Neural crest cell (in vitro differentiated cells): ENCODE data around the gene GRAP2. TPM values are rescaled to one million over a fixed set of nuclear protein-coding genes. Genes with fewer than 3 reads are reported as not detected.

Source experiments
- DNase-seq: peaks from one replicate; pipeline ENCODE4 v3.0.0; 2021; ENCODE audit warnings: low read depth, mixed read lengths, low spot score
- H3K27ac Mint-ChIP-seq: one replicate; pipeline ENCODE4 v1.8.0; 2021; ENCODE audit warnings: mild to moderate bottlenecking, mixed read lengths; ENCODE audit not compliant: unreplicated experiment
- H3K27me3 Mint-ChIP-seq: 2 replicates; pipeline ENCODE4 v1.8.0; 2021; ENCODE audit warnings: low read depth, mild to moderate bottlenecking, mixed read lengths
- H3K36me3 Mint-ChIP-seq: 2 replicates; pipeline ENCODE4 v1.8.0; 2021; ENCODE audit warnings: low read depth, mild to moderate bottlenecking, mixed read lengths
- H3K4me1 Mint-ChIP-seq: 2 replicates; pipeline ENCODE4 v1.8.0; 2021; ENCODE audit warnings: mixed read lengths
- H3K4me3 Mint-ChIP-seq: one replicate; pipeline ENCODE4 v1.8.0; 2021; ENCODE audit warnings: mild to moderate bottlenecking, mixed read lengths
- H3K9me3 Mint-ChIP-seq: 2 replicates; pipeline ENCODE4 v1.8.0; 2021; ENCODE audit warnings: mixed read lengths
- total RNA-seq: library from RNA; stranded (reverse); gene quantifications from 2 replicates; pipeline ENCODE4 v1.2.1, GENCODE V29; 2021
- TF ChIP-seq, protein P1 (sequence below): fragments of 200-600 bp; sonication (generic); conservative IDR thresholded peaks from 2 replicates; pipeline ENCODE4 v1.5.0; 2021; ENCODE audit warnings: antibody characterized with exemption, mild to moderate bottlenecking

GRAP2 gene
- total RNA-seq, 1 donor from 2014 or later, result 0.12 TPM

DNA sequence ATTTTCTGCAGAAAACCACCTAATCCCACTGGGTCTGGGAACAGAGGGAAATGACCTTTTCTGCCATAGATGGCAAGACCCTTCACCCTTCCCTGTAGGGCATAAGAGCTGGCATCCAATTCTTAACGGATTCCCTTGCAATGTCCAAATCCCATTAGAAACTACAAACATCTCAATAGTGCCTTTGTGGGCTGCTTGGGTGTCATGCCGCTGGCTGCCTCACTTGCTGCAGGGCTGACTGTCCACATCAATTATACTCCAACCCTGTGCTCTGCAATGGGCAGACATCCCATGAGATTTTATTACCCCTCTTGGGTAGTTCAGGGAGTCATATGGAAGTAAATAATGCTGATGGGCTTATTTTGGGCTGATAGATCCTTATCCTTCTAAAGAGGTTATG is 7.3 kb downstream of the GRAP2 start:
- Mint-ChIP-seq H3K4me1 (peaks cover 9% of the 10 kb centered on the region), H3K36me3 (no peaks in the 10 kb centered on the region), H3K27ac (no peak overlapping the region), H3K27me3 (peaks cover 3% of the 10 kb centered on the region), H3K4me3 (no peak overlapping the region), H3K9me3 (no peaks in the 10 kb centered on the region)
- no peak for DNase-seq
- TF ChIP-seq, protein P1, sequence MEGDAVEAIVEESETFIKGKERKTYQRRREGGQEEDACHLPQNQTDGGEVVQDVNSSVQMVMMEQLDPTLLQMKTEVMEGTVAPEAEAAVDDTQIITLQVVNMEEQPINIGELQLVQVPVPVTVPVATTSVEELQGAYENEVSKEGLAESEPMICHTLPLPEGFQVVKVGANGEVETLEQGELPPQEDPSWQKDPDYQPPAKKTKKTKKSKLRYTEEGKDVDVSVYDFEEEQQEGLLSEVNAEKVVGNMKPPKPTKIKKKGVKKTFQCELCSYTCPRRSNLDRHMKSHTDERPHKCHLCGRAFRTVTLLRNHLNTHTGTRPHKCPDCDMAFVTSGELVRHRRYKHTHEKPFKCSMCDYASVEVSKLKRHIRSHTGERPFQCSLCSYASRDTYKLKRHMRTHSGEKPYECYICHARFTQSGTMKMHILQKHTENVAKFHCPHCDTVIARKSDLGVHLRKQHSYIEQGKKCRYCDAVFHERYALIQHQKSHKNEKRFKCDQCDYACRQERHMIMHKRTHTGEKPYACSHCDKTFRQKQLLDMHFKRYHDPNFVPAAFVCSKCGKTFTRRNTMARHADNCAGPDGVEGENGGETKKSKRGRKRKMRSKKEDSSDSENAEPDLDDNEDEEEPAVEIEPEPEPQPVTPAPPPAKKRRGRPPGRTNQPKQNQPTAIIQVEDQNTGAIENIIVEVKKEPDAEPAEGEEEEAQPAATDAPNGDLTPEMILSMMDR, result no peak

DNA sequence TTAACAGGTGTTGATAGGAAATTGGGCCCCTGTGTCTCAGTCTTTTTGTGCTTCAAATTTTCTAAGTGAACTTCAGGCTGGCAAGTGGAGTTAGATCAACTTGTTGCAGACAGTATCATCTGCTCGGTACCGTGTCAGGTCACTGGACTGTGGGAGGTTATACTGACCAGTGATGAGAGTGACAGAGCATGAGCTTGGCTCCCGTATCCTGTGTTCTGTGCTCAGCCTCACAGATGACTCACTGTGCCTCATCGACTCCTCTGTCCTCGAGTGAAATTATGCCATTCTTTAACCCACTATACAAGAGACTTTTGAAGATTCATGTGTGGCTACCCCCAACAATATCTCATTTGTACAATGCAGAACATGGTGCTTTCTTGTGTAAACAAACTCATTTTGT is 7.9 kb downstream of the GRAP2 start:
- Mint-ChIP-seq H3K27ac (no peak overlapping the region), H3K36me3 (no peaks in the 10 kb centered on the region)
- TF ChIP-seq, protein P1, result no peak

DNA sequence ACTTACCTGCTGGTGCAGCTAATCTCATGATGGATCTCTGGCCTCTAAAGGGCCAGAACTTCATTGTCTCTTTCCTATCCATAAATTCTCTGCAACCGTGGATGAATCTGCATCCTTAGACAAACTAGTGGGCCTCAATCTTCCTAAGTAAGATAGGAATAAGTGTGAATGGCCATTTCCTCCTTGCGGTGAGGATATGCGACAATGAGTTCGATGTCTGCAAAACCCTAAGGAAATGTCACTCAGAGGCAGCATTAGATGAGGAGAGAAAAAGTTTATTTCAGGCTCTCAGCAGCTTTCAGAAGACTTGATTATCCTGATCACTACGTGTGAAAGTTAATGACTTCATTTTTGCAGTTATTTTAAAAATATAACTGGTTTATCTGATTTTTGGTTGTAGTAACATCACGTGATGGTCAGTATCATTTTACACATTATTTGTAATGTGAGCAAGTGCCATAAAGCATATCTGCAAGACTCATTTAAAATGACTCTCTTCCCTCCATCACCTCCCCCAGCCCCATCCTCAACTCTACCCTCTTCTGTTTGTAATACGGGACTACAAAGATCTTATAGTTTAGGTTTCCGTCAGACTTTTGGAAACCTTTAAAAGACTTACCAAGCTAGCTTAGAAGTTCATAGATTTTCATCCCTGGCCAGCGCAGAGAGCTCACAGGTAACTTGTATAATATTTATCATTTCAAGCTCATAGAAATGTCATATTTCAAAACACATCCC is 10.2 kb downstream of the GRAP2 start:
- TF ChIP-seq, protein P1, result no peak
- H3K4me1 Mint-ChIP-seq, result peaks cover 25% of the 10 kb centered on the region
- no peak for DNase-seq
- H3K4me3 Mint-ChIP-seq, result no peak overlapping the region
- H3K36me3 Mint-ChIP-seq, result no peaks in the 10 kb centered on the region
- H3K27ac Mint-ChIP-seq, result no peak overlapping the region
- H3K9me3 Mint-ChIP-seq, result no peaks in the 10 kb centered on the region
- peaks cover 6% of the 10 kb centered on the region for H3K27me3 Mint-ChIP-seq

More for the DNA sequence above, 7.9 kb downstream of the GRAP2 start:
- no peak for DNase-seq
- no peak overlapping the region for H3K4me3 Mint-ChIP-seq
- H3K4me1 Mint-ChIP-seq, result peaks cover 11% of the 10 kb centered on the region
- no peaks in the 10 kb centered on the region for H3K9me3 Mint-ChIP-seq
- H3K27me3 Mint-ChIP-seq, result peaks cover 3% of the 10 kb centered on the region

GRCh38 chr22:39913321-39913720 is 12.4 kb downstream of the GRAP2 start:
- H3K27me3 Mint-ChIP-seq, result peaks cover 8% of the 10 kb centered on the region
- H3K9me3 Mint-ChIP-seq, result no peaks in the 10 kb centered on the region
- H3K4me1 Mint-ChIP-seq, result peaks cover 23% of the 10 kb centered on the region
- no peak overlapping the region for H3K27ac Mint-ChIP-seq
- H3K4me3 Mint-ChIP-seq, result no peak overlapping the region
- DNase-seq, result no peak
- no peaks in the 10 kb centered on the region for H3K36me3 Mint-ChIP-seq
- TF ChIP-seq, protein P1, result no peak

DNA sequence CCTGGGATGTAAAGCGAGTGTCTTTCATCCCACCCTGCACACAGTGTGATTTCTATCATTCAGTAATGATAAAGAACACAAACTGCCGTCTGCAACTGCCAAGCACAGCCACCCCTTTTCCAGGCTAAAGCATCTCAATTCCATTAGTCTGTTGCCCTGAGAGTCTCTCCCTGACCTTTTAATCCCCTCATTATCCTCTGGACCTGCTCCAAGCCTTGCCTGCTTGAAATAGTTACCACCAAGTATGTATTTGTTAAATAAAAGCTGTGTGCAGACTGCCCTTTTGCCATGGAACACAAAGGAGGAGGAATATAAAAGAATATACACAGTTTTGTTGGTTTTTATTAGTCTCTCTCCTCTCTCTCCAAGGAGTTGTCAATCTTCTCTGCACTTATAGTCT is 13.0 kb downstream of the GRAP2 start:
- TF ChIP-seq, protein P1, result no peak
- no peaks in the 10 kb centered on the region for H3K36me3 Mint-ChIP-seq
- no peak for DNase-seq
- no peak overlapping the region for H3K4me3 Mint-ChIP-seq
- no peak overlapping the region for H3K27ac Mint-ChIP-seq
- H3K9me3 Mint-ChIP-seq, result no peaks in the 10 kb centered on the region
- peaks cover 8% of the 10 kb centered on the region for H3K27me3 Mint-ChIP-seq
- peaks cover 17% of the 10 kb centered on the region for H3K4me1 Mint-ChIP-seq
